Effector memory CD4-positive, alpha-beta T cell (primary cell): ENCODE data around the gene MUC4.
"Not testable (repeated sequence)": the region's sequence is repeated elsewhere in the genome, so short reads cannot be mapped to it uniquely, and the experiment has no call there.

Experiments
- DNase-seq, 3 donors: peaks; one replicate each; pipeline ENCODE4 v3.0.0-alpha.2; 2020
- H3K27ac ChIP-seq: 2 replicates; pipeline ENCODE4 v1.7.0; 2013; ENCODE audit warnings: mild to moderate bottlenecking, low read length, moderate library complexity; ENCODE audit not compliant: insufficient read depth, poor library complexity, severe bottlenecking
- H3K27me3 ChIP-seq: replicated peaks from 2 replicates; pipeline ENCODE4 v1.7.0; 2013; ENCODE audit warnings: mild to moderate bottlenecking, low read length; ENCODE audit not compliant: insufficient read depth, control insufficient read depth, poor library complexity, severe bottlenecking
- H3K36me3 ChIP-seq: 2 replicates; pipeline ENCODE4 v1.7.0; 2013; ENCODE audit warnings: mild to moderate bottlenecking, low read length, moderate library complexity; ENCODE audit not compliant: control insufficient read depth, insufficient read depth
- H3K4me1 ChIP-seq: 2 replicates; pipeline ENCODE4 v1.7.0; 2013; ENCODE audit warnings: low read length, mild to moderate bottlenecking; ENCODE audit not compliant: control insufficient read depth, insufficient read depth, poor library complexity, severe bottlenecking
- H3K4me3 ChIP-seq: 2 replicates; pipeline ENCODE4 v1.7.0; 2013; ENCODE audit warnings: low read length, low read depth, mild to moderate bottlenecking; ENCODE audit not compliant: insufficient read depth, poor library complexity, severe bottlenecking
- H3K9me3 ChIP-seq: 2 replicates; pipeline ENCODE4 v1.7.0; 2013; ENCODE audit warnings: mild to moderate bottlenecking, low read length, moderate library complexity; ENCODE audit not compliant: control insufficient read depth

Gene MUC4

DNA sequence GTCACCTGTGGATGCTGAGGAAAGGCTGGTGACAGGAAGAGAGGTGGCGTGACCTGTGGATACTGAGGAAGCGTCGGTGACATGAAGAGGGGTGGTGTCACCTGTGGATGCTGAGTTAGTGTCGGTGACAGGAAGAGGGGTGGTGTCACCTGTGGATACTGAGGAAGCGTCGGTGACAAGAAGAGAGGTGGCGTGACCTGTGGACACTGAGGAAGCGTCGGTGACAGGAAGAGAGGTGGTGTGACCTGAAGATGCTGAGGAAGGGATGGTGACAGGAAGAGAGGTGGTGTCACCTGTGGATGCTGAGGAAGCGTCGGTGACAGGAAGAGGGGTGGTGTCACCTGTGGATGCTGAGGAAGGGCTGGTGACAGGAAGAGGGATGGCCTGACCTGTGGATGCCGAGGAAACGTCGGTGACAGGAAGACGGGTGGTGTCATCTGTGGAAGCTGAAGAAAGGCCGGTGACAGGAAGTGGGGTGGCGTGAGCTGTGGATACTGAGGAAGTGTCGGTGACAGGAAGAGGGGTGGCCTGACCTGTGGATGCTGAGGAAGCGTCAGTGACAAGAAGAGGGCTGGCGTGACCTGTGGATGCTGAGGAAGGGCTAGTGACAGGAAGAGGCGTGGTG, 25.8 kb downstream of the MUC4 start:
- not testable (repeated sequence) for H3K4me3 ChIP-seq, H3K9me3 ChIP-seq, DNase-seq, H3K27me3 ChIP-seq, H3K27ac ChIP-seq, H3K4me1 ChIP-seq, H3K36me3 ChIP-seq

DNA sequence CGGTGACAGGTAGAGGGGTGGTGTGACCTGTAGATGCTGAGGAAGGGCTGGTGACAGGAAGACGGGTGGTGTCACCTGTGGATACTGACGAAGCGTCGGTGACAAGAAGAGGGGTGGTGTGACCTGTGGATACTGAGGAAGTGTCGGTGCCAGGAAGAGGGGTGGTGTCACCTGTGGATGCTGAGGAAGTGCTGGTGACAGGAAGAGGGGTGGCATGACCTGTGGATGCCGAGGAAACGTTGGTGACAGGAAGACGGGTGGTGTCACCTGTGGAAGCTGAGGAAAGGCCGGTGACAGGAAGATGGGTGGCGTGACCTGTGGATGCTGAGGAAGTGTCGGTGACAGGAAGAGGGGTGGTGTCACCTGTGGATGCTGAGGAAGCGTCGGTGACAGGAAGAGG, 27.7 kb downstream of the MUC4 start:
- not testable (repeated sequence) for H3K27ac ChIP-seq, H3K4me1 ChIP-seq, H3K36me3 ChIP-seq, H3K27me3 ChIP-seq, H3K9me3 ChIP-seq, H3K4me3 ChIP-seq, DNase-seq

DNA sequence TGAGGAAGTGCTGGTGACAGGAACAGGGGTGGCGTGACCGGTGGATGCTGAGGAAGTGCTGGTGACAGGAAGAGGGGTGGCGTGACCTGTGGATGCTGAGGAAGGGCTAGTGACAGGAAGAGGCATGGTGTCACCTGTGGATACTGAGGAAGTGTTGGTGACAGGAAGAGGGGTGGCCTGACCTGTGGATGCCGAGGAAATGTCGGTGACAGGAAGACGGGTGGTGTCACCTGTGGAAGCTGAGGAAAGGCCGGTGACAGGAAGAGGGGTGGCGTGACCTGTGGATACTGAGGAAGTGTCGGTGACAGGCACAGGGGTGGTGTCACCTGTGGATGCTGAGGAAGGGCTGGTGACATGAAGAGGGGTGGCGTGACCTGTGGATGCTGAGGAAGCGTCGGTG, 30.5 kb downstream of the MUC4 start:
- H3K27ac ChIP-seq, DNase-seq, H3K36me3 ChIP-seq, H3K9me3 ChIP-seq, H3K4me1 ChIP-seq, H3K27me3 ChIP-seq, H3K4me3 ChIP-seq: not testable (repeated sequence)

DNA sequence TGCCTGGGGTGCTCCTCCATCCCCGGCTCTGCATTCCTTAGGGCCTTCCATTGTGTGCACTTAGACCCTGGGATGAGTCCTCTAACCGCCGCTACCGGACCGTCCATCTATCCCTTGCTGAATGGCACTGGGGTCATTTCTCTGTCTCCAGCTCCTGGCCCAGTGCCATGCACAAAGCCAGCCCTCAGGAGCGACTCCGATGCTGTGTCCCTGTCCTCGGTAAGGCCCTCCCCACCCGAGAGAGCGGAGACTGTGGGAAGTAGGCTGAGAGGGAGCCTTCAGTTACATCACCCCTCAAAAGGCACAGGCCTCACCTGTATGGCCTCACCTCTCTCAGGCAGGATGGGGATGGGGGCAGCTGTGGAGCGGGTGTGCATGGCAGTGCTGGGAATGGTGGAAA, 33.8 kb downstream of the MUC4 start:
- H3K36me3 ChIP-seq, result no peaks in the 10 kb centered on the region
- no peaks in the 10 kb centered on the region for H3K4me1 ChIP-seq
- H3K27me3 ChIP-seq, result no peaks in the 10 kb centered on the region
- DNase-seq, result no peak
- no peak overlapping the region for H3K27ac ChIP-seq
- H3K9me3 ChIP-seq, result no peaks in the 10 kb centered on the region
- no peak overlapping the region for H3K4me3 ChIP-seq

DNA sequence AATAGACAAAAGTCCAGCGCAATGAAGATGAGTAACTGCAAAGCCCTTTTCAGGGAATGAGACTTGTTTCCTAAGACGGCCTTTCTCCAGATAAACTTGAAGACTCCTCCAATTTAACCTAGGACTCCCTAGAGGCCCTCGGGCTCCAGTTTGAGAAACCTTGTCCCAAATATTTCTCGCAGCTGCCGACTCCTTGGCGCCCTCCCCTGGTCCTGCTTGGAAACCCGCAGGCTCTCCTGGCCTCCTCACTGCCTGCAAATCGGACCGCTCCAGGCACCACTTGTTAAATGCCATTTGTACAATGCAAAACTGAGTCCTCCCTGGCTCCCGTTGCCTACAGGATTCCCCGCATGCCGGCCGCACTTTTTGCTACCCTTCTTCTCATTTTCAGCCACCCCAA, 36.8 kb downstream of the MUC4 start:
- no peak overlapping the region for H3K4me3 ChIP-seq
- no peak for DNase-seq
- H3K36me3 ChIP-seq, result no peaks in the 10 kb centered on the region
- no peaks in the 10 kb centered on the region for H3K9me3 ChIP-seq
- H3K27me3 ChIP-seq, result no peaks in the 10 kb centered on the region
- no peak overlapping the region for H3K27ac ChIP-seq
- H3K4me1 ChIP-seq, result no peaks in the 10 kb centered on the region

DNA sequence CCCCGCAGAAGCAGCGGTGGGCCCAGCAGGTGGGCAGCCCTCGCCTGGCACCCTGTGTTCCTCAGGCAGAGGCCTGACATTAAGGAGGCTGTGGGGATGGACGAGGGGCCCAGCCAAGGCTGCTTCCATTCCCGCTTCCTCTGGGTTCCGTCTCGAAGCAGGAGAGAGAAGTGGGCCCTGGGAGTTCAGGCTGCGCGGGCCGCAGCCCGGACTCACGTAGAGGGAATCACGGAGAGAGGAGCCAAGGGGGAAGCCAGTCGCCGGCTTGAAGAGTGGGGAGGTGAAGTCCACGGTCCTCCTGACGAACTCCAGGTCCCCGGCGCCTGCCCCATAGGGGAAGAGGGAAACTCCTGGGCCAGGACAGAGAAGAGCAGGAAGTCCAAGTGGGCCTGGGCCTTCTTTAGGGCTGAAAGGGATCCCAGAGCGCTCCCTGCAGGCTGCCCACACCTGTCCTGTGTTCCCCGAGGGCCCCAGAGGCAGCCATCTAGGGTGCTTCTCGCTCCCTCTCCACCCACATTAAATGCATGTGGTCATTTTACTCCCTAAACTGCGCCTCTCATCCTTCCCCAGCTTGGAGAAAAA, 37.7 kb downstream of the MUC4 start:
- no peak overlapping the region for H3K4me3 ChIP-seq
- no peaks in the 10 kb centered on the region for H3K27me3 ChIP-seq
- H3K36me3 ChIP-seq, result no peaks in the 10 kb centered on the region
- no peaks in the 10 kb centered on the region for H3K4me1 ChIP-seq
- H3K9me3 ChIP-seq, result no peaks in the 10 kb centered on the region
- DNase-seq, result no peak
- no peak overlapping the region for H3K27ac ChIP-seq

DNA sequence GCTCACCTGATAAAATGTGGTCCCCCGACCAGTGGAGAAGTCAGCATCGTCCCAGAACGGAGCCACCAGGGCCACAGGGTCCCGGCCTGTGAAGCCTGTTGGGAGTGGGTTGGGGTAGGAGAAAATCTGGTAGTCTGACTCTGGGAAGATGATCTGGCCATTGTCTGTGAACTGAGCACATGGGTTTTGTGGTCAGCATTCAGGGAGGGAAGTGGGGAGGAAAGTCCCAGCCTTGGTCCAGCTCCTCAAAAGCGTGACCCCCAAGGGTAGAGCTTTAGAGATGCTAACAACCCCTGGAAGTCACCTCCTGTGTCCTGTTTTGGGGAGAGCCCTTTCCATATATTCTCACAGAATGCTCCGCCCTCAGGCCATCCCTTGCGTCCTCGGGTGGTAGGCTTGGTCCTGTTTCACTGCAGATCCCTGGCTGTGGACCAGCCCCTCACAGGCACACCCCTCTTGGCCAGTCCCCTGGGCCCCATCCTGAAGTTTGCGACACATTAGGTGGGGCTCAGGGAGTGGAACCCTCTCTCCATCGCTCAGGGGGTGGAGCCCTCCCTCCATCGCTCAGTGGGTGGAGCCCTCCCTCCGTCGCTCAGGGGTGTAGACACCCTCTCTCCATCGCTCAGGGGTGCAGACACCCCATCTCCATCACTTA, 40.0 kb downstream of the MUC4 start:
- Histone ChIP-seq H3K4me1 (no peaks in the 10 kb centered on the region), H3K27ac (no peak overlapping the region), H3K36me3 (no peaks in the 10 kb centered on the region), H3K27me3 (no peaks in the 10 kb centered on the region), H3K4me3 (no peak overlapping the region), H3K9me3 (no peaks in the 10 kb centered on the region)
- DNase-seq, result no peak

DNA sequence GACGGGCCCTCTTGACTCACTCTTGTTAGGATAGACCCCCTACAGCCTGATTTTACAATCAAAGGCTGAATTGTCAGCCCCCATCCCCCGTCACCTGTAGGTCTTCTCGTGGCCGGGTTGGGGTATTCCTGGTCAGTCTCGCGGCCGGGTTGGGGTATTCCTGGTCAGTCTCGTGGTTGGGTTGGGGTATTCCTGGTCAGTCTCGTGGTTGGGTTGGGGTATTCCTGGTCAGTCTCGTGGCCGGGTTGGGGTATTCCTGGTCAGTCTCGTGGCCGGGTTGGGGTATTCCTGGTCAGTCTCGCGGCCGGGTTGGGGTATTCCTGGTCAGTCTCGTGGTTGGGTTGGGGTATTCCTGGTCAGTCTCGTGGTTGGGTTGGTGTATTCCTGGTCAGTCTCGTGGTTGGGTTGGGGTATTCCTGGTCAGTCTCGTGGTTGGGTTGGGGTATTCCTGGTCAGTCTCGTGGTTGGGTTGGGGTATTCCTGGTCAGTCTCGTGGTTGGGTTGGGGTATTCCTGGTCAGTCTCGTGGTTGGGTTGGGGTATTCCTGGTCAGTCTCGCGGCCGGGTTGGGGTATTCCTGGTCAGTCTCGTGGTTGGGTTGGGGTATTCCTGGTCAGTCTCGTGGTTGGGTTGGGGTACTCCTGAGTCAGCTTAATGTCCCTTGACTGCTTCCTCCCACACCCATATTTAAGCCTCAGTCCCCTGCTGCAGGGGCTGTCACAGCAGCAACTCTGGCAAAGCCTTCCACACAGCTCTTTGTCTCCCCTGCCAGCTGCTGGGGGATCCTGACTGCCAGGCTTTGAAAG, 40.7 kb downstream of the MUC4 start:
- not testable (repeated sequence) for H3K27ac ChIP-seq, H3K4me3 ChIP-seq, DNase-seq, H3K36me3 ChIP-seq, H3K27me3 ChIP-seq, H3K4me1 ChIP-seq, H3K9me3 ChIP-seq

DNA sequence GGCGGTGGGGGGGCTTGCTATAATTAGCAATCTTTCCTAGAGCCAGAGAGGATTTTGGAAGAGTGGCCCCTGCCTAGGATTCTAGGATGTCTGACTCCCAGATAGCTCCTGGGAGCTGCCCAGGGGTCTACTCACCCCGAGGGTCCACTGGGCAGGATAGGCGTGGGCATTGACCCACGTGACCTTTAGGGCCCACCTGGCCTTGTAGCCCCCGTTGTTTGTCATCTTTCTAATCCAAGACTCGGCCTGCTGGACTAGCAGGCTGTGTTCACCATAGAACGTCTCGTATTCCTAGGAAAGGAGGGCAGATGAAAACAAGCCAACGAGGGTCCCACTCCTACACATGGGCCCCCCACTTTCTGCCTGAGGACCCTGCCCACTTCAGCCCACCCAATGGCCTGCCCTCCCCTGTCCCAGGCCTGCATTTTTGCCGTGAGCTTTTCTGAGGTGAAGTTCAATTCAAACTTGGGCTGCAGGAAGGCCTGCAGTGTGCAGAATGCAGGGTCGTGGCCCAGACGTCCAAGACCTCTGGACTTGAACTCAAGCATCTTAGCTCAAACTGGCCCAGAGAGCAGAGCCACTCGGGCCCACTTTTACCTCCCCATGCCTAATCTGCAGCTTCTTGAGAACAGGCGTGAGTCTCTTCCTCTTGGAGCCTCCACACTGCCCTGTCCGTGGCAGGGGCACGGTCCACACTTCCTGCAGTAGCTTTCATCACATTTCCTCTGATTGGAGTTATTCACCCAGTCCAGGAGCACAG, 41.5 kb downstream of the MUC4 start:
- Histone ChIP-seq H3K4me1 (no peaks in the 10 kb centered on the region), H3K27ac (no peak overlapping the region), H3K36me3 (no peaks in the 10 kb centered on the region), H3K4me3 (no peak overlapping the region), H3K27me3 (no peaks in the 10 kb centered on the region), H3K9me3 (no peaks in the 10 kb centered on the region)
- no peak for DNase-seq
